Neuronal stem cell (in vitro differentiated cells): ENCODE data around the gene SMIM7.

Source experiments
- DNase-seq: peaks from one replicate; pipeline ENCODE4 v3.0.0-alpha.2; 2013; ENCODE audit warnings: low spot score
- H2AFZ ChIP-seq: one replicate; pipeline ENCODE4 v1.6.1; 2013; ENCODE audit warnings: mild to moderate bottlenecking, low read length, inconsistent platforms
- H2AK5ac ChIP-seq: 2 replicates; pipeline ENCODE4 v1.6.1; 2013; ENCODE audit warnings: low read depth, mild to moderate bottlenecking, inconsistent platforms, low read length, moderate library complexity, mixed read lengths
- H2BK120ac ChIP-seq: 2 replicates; pipeline ENCODE4 v1.6.1; 2013; ENCODE audit warnings: low read depth, mild to moderate bottlenecking, inconsistent platforms, low read length, moderate library complexity, mixed read lengths
- H2BK12ac ChIP-seq: one replicate; pipeline ENCODE4 v1.6.1; 2013; ENCODE audit warnings: low read length, inconsistent platforms
- H2BK15ac ChIP-seq: 2 replicates; pipeline ENCODE4 v1.6.1; 2013; ENCODE audit warnings: mild to moderate bottlenecking, low read length, inconsistent platforms, mixed read lengths
- H2BK5ac ChIP-seq: one replicate; pipeline ENCODE4 v1.6.1; 2013; ENCODE audit warnings: inconsistent platforms, mild to moderate bottlenecking, low read length, moderate library complexity
- H3K14ac ChIP-seq: one replicate; pipeline ENCODE4 v1.6.1; 2013; ENCODE audit warnings: low read length, inconsistent platforms
- H3K18ac ChIP-seq: 2 replicates; pipeline ENCODE4 v1.6.1; 2013; ENCODE audit warnings: low read length, inconsistent platforms
- H3K23ac ChIP-seq: 2 replicates; pipeline ENCODE4 v1.6.1; 2013; ENCODE audit warnings: low read depth, mild to moderate bottlenecking, mixed read lengths, low read length, inconsistent platforms; ENCODE audit not compliant: poor library complexity
- H3K27ac ChIP-seq: replicated peaks from 3 replicates; pipeline ENCODE4 v1.5.1; 2013; ENCODE audit warnings: low read length, inconsistent platforms
- H3K27me3 ChIP-seq, 3 experiments: 2 replicates each; pipeline ENCODE4 v1.6.1; 2013; ENCODE audit warnings: low read length in 3 of 3, mild to moderate bottlenecking in 2 of 3, inconsistent platforms in 1 of 3, low read depth in 1 of 3, mixed read lengths in 1 of 3, moderate library complexity in 1 of 3; ENCODE audit not compliant: control insufficient read depth in 3 of 3, insufficient read depth in 3 of 3
- H3K36me3 ChIP-seq, 2 donors: replicated peaks in 1 of 2; 2 replicates each; pipeline ENCODE4 v1.6.1; 2013; ENCODE audit warnings: low read length in 2 of 2; ENCODE audit not compliant: control insufficient read depth in 2 of 2, insufficient read depth in 2 of 2
- H3K4ac ChIP-seq: 2 replicates; pipeline ENCODE4 v1.6.1; 2013; ENCODE audit warnings: inconsistent platforms, mild to moderate bottlenecking, low read length, moderate library complexity
- H3K4me1 ChIP-seq, 2 donors: 1 replicate in 1 of 2; 2 replicates in 1 of 2; pipeline ENCODE4 v1.6.1; 2013; ENCODE audit warnings: low read length in 2 of 2, low read depth in 1 of 2; ENCODE audit not compliant: control insufficient read depth in 2 of 2, insufficient read depth in 1 of 2
- H3K4me2 ChIP-seq: one replicate; pipeline ENCODE4 v1.6.1; 2013; ENCODE audit warnings: mild to moderate bottlenecking, low read length, inconsistent platforms; ENCODE audit not compliant: insufficient read depth, poor library complexity, severe bottlenecking
- H3K4me3 ChIP-seq, 2 donors: 2 replicates each; pipeline ENCODE4 v1.5.1; 2013; ENCODE audit warnings: low read length in 2 of 2, mild to moderate bottlenecking in 2 of 2, inconsistent platforms in 1 of 2, moderate library complexity in 1 of 2
- H3K79me1 ChIP-seq: one replicate; pipeline ENCODE4 v1.6.1; 2013; ENCODE audit warnings: low read depth, mild to moderate bottlenecking, inconsistent platforms, low read length, moderate library complexity
- H3K9ac ChIP-seq: one replicate; pipeline ENCODE4 v1.6.1; 2013; ENCODE audit warnings: mild to moderate bottlenecking, low read depth, low read length, inconsistent platforms; ENCODE audit not compliant: poor library complexity
- H3K9me3 ChIP-seq, 2 donors: replicated peaks in 1 of 2; 2 replicates each; pipeline versions ENCODE3 to v1.6.1; 2013; ENCODE audit warnings: low read length in 2 of 2, mild to moderate bottlenecking in 2 of 2, inconsistent platforms in 1 of 2, low read depth in 1 of 2, mixed read lengths in 1 of 2, moderate library complexity in 1 of 2; ENCODE audit not compliant: control insufficient read depth in 2 of 2, insufficient read depth in 1 of 2
- H4K8ac ChIP-seq: one replicate; pipeline ENCODE4 v1.6.1; 2013; ENCODE audit warnings: low read depth, mild to moderate bottlenecking, inconsistent platforms, low read length, moderate library complexity
- H4K91ac ChIP-seq: one replicate; pipeline ENCODE4 v1.6.1; 2013; ENCODE audit warnings: low read length, low read depth, mild to moderate bottlenecking, inconsistent platforms; ENCODE audit not compliant: poor library complexity
- WGBS, 2 donors: extraction: QIAGEN DNeasy Blood & Tissue Kit; methylation state at CpG; one replicate each; pipeline ENCODE4 v1.1.7; 2013; ENCODE audit warnings: missing lambda C conversion rate in 2 of 2, mixed read lengths in 1 of 2; ENCODE audit not compliant: insufficient read length in 2 of 2, insufficient replicate concordance in 1 of 2; ENCODE audit errors: extremely low coverage in 2 of 2; 5-methylcytosine and 5-hydroxymethylcytosine counted together

The SMIM7 gene

GRCh38 chr19:16657384-16657783 lies 2.6 kb downstream of the SMIM7 start:
- H2AK5ac ChIP-seq, result no peak overlapping the region
- H2BK12ac ChIP-seq, result no peak overlapping the region
- no peak overlapping the region for H3K4ac ChIP-seq
- H2BK120ac ChIP-seq, result no peak overlapping the region
- WGBS, 2 donors, result no CpG with 5 or more reads among the region's 5 CpGs
- H4K91ac ChIP-seq, result no peak overlapping the region
- DNase-seq, result no peak
- H3K18ac ChIP-seq, result no peak overlapping the region
- H3K23ac ChIP-seq, result no peak overlapping the region
- H3K4me2 ChIP-seq, result no peak overlapping the region
- peaks cover 0 to 6% of the 10 kb centered on the region in 2 donors for H3K9me3 ChIP-seq
- peaks cover 4 to 11% of the 10 kb centered on the region in 2 donors for H3K4me1 ChIP-seq
- no peak overlapping the region for H3K27ac ChIP-seq
- H4K8ac ChIP-seq, result no peak overlapping the region
- peaks cover 16% of the 10 kb centered on the region for H3K79me1 ChIP-seq
- peaks cover 0 to 16% (median 9%) of the 10 kb centered on the region in 3 experiments for H3K27me3 ChIP-seq
- peaks cover 36 to 67% of the 10 kb centered on the region in 2 donors for H3K36me3 ChIP-seq
- no peak overlapping the region for H2AFZ ChIP-seq
- no peak overlapping the region for H3K9ac ChIP-seq
- H3K14ac ChIP-seq, result no peak overlapping the region
- no peak overlapping the region for H2BK15ac ChIP-seq
- no peak overlapping the region for H2BK5ac ChIP-seq
- no peak overlapping the region for H3K4me3 ChIP-seq

- Histone ChIP-seq H3K36me3 (peaks cover 50 to 83% of the 10 kb centered on the region in 2 donors), H2AFZ (no peak overlapping the region)
Observed at GRCh38 chr19:16655727-16656126, 4.2 kb downstream of the SMIM7 start.

GRCh38 chr19:16654627-16655026 lies 5.3 kb downstream of the SMIM7 start:
- no peak overlapping the region for H3K9ac ChIP-seq
- no peak overlapping the region for H3K18ac ChIP-seq
- H3K27ac ChIP-seq, result no peak overlapping the region
- WGBS, 2 donors, result no CpG with 5 or more reads among the region's 3 CpGs
- peaks cover 0 to 4% of the 10 kb centered on the region in 2 donors for H3K9me3 ChIP-seq
- H2BK5ac ChIP-seq, result no peak overlapping the region
- no peak overlapping the region for H2BK12ac ChIP-seq
- no peaks in the 10 kb centered on the region for H3K27me3 ChIP-seq
- no peak overlapping the region for H3K14ac ChIP-seq
- H4K8ac ChIP-seq, result no peak overlapping the region
- H3K23ac ChIP-seq, result no peak overlapping the region
- no peak overlapping the region for H4K91ac ChIP-seq
- no peak overlapping the region for H2AK5ac ChIP-seq
- H3K4ac ChIP-seq, result no peak overlapping the region
- H2BK120ac ChIP-seq, result no peak overlapping the region
- no peak for DNase-seq
- no peak overlapping the region for H3K4me3 ChIP-seq
- H2AFZ ChIP-seq, result no peak overlapping the region
- peaks cover 14% of the 10 kb centered on the region for H3K79me1 ChIP-seq
- H2BK15ac ChIP-seq, result no peak overlapping the region
- H3K4me2 ChIP-seq, result no peak overlapping the region
- H3K4me1 ChIP-seq, result peaks cover 4 to 5% of the 10 kb centered on the region in 2 donors
- peaks cover 54 to 94% of the 10 kb centered on the region in 2 donors for H3K36me3 ChIP-seq

More at GRCh38 chr19:16655727-16656126, 4.2 kb downstream of the SMIM7 start:
- Histone ChIP-seq H2BK5ac (no peak overlapping the region), H3K9ac (no peak overlapping the region), H3K4me1 (peaks cover 4 to 9% of the 10 kb centered on the region in 2 donors), H3K4me3 (no peak overlapping the region), H3K9me3 (peaks cover 0 to 7% of the 10 kb centered on the region in 2 donors), H4K8ac (no peak overlapping the region), H3K4me2 (no peak overlapping the region), H2BK120ac (no peak overlapping the region), H2BK15ac (no peak overlapping the region), H3K18ac (no peak overlapping the region), H3K27ac (no peak overlapping the region), H3K79me1 (peaks cover 14% of the 10 kb centered on the region), H2BK12ac (no peak overlapping the region), H3K27me3 (peaks cover 0 to 4% (median 2%) of the 10 kb centered on the region in 3 experiments), H3K14ac (no peak overlapping the region), H3K23ac (no peak overlapping the region), H3K4ac (no peak overlapping the region), H2AK5ac (no peak overlapping the region), H4K91ac (no peak overlapping the region)
- no CpG with 5 or more reads among the region's 11 CpGs for WGBS, 2 donors
- DNase-seq, result no peak

GRCh38 chr19:16654140-16654539 lies 5.8 kb downstream of the SMIM7 start:
- Histone ChIP-seq H3K9ac (no peak overlapping the region), H2BK15ac (no peak overlapping the region), H3K23ac (no peak overlapping the region), H3K18ac (no peak overlapping the region), H3K36me3 (peaks cover 55 to 97% of the 10 kb centered on the region in 2 donors), H3K27me3 (no peaks in the 10 kb centered on the region), H2AFZ (no peak overlapping the region), H3K9me3 (peaks cover 0 to 4% of the 10 kb centered on the region in 2 donors), H3K4me3 (no peak overlapping the region), H3K4ac (no peak overlapping the region), H3K79me1 (peaks cover 10% of the 10 kb centered on the region), H4K91ac (no peak overlapping the region), H3K4me2 (no peak overlapping the region), H4K8ac (no peak overlapping the region), H3K14ac (no peak overlapping the region), H2BK12ac (no peak overlapping the region), H2AK5ac (no peak overlapping the region), H3K4me1 (peaks cover 3 to 4% of the 10 kb centered on the region in 2 donors), H2BK120ac (no peak overlapping the region), H3K27ac (no peak overlapping the region), H2BK5ac (no peak overlapping the region)
- DNase-seq, result no peak
- WGBS, 2 donors, result no CpG with 5 or more reads among the region's 3 CpGs
